Measurements from ENCODE around the gene TIMM17A. TPM values are rescaled to one million over a fixed set of nuclear protein-coding genes. Genes with fewer than 3 reads are reported as not detected.

TIMM17A gene
- total RNA-seq = 30.0 TPM

- DNase-seq = peak; percentile 97
Measured at GRCh38 chr1:201955009-201955728, at the start of gene TIMM17A. TSS of gene TIMM17A (plus strand) at chr1:201955503. CDS start at chr1:201955527, 24 bp downstream.

- DNase-seq = no peak
Measured at GRCh38 chr1:201906336-201906735, 49.0 kb upstream of the TIMM17A start.

GRCh38 chr1:201907621-201908020, 47.7 kb upstream of the TIMM17A start:
- no peak for DNase-seq

GRCh38 chr1:201911826-201912571, 43.3 kb upstream of the TIMM17A start:
- DNase-seq = no peak

- no peak for DNase-seq
Measured at GRCh38 chr1:201912832-201913231, 42.5 kb upstream of the TIMM17A start.

- DNase-seq = no peak
Measured at GRCh38 chr1:201914456-201915235, 40.7 kb upstream of the TIMM17A start.

- no peak for DNase-seq
Measured at GRCh38 chr1:201916649-201917249, 38.6 kb upstream of the TIMM17A start.

- no peak for DNase-seq
Measured at GRCh38 chr1:201917362-201918033, 37.8 kb upstream of the TIMM17A start.

- no peak for DNase-seq
Measured at GRCh38 chr1:201918343-201918742, 37.0 kb upstream of the TIMM17A start.

GRCh38 chr1:201921952-201922558, 33.2 kb upstream of the TIMM17A start:
- DNase-seq = no peak

- no peak for DNase-seq
Measured at GRCh38 chr1:201925301-201925567, 30.1 kb upstream of the TIMM17A start.

- DNase-seq = peak; percentile 31
Measured at GRCh38 chr1:201925981-201926645, 29.2 kb upstream of the TIMM17A start.

GRCh38 chr1:201928266-201928665, 27.0 kb upstream of the TIMM17A start:
- DNase-seq = no peak

GRCh38 chr1:201930137-201930536, 25.2 kb upstream of the TIMM17A start:
- no peak for DNase-seq

GRCh38 chr1:201930803-201931202, 24.5 kb upstream of the TIMM17A start:
- no peak for DNase-seq

- no peak for DNase-seq
Measured at GRCh38 chr1:201933840-201934430, 21.4 kb upstream of the TIMM17A start.

GRCh38 chr1:201937624-201938213, 17.6 kb upstream of the TIMM17A start:
- no peak for DNase-seq

GRCh38 chr1:201938440-201939035, 16.8 kb upstream of the TIMM17A start:
- DNase-seq = no peak

GRCh38 chr1:201939148-201939547, 16.2 kb upstream of the TIMM17A start:
- DNase-seq = no peak

- DNase-seq = no peak
Measured at GRCh38 chr1:201939574-201939973, 15.7 kb upstream of the TIMM17A start.
